Smooth muscle cell (in vitro differentiated cells): ENCODE data around the gene VEPH1. TPM values are rescaled to one million over a fixed set of nuclear protein-coding genes. Genes with fewer than 3 reads are reported as not detected.

Experiments used
- DNase-seq: peaks from one replicate; lab custom pipeline; 2025; ENCODE audit not compliant: unreplicated experiment; lab: John Stamatoyannopoulos, UW
- H2AFZ ChIP-seq: fragments of 200-600 bp; sonication (generic); 2 replicates; pipeline ENCODE4 v1.6.0; 2016; ENCODE audit warnings: antibody characterized with exemption, low read depth, mild to moderate bottlenecking
- H3F3A ChIP-seq: fragments of 200-600 bp; sonication (generic); 2 replicates; pipeline ENCODE4 v1.6.0; 2017; ENCODE audit warnings: antibody characterized with exemption, low read depth
- H3K27ac ChIP-seq: fragments of 200-600 bp; sonication (generic); 2 replicates; pipeline ENCODE4 v1.5.1; 2016; ENCODE audit warnings: low read depth, mild to moderate bottlenecking
- H3K27me3 ChIP-seq: fragments of 200-600 bp; sonication (generic); 2 replicates; pipeline ENCODE4 v1.6.1; 2016; ENCODE audit warnings: low read depth, mild to moderate bottlenecking
- H3K36me3 ChIP-seq: fragments of 200-600 bp; sonication (generic); 2 replicates; pipeline ENCODE4 v1.5.1; 2016; ENCODE audit warnings: low read depth
- H3K4me1 ChIP-seq: fragments of 200-600 bp; sonication (generic); 2 replicates; pipeline ENCODE4 v1.5.1; 2016; ENCODE audit warnings: low read depth
- H3K4me2 ChIP-seq: fragments of 200-600 bp; sonication (generic); 2 replicates; pipeline ENCODE4 v1.6.0; 2016; ENCODE audit warnings: mild to moderate bottlenecking
- H3K4me3 ChIP-seq: fragments of 200-600 bp; sonication (generic); 2 replicates; pipeline ENCODE4 v1.5.1; 2016; ENCODE audit warnings: mild to moderate bottlenecking
- H3K79me2 ChIP-seq: fragments of 200-600 bp; sonication (generic); 2 replicates; pipeline ENCODE4 v1.6.0; 2016; ENCODE audit warnings: low read depth, mild to moderate bottlenecking
- H3K9ac ChIP-seq: fragments of 200-600 bp; sonication (generic); 2 replicates; pipeline ENCODE4 v1.6.0; 2016; ENCODE audit warnings: low read depth
- H3K9me3 ChIP-seq: fragments of 200-600 bp; sonication (generic); replicated peaks from 2 replicates; pipeline ENCODE4 v1.5.1; 2016; ENCODE audit warnings: low read depth
- H4K20me1 ChIP-seq: fragments of 200-600 bp; sonication (generic); 2 replicates; pipeline ENCODE4 v1.6.0; 2016; ENCODE audit warnings: low read depth
- WGBS: methylation state at CpG from one replicate; pipeline ENCODE4 v1.1.7; 2016; ENCODE audit warnings: low lambda C conversion rate; 5-methylcytosine and 5-hydroxymethylcytosine counted together
- polyA plus RNA-seq: library from polyadenylated mRNA; unstranded; fragments of >200 nt; fragmentation: Nextera tagmentation; extraction: Ambion mirVana; gene quantifications from 2 replicates; pipeline ENCODE4 v1.2.1, GENCODE V29; 2016
- total RNA-seq: library from RNA; depleted of rRNA; stranded (reverse); fragments of >200 nt; gene quantifications from 2 replicates; pipeline ENCODE4 v1.2.3, GENCODE V29; 2014
- TF ChIP-seq, protein P1 (sequence below): fragments of 200-600 bp; sonication (generic); IDR thresholded peaks from 2 replicates; pipeline ENCODE4 v1.5.1; 2017; ENCODE audit warnings: borderline replicate concordance, mild to moderate bottlenecking, antibody characterized with exemption; ENCODE audit not compliant: insufficient read depth, poor library complexity, severe bottlenecking

The VEPH1 gene
- total and polyA plus RNA-seq, 2 experiments from 2014 or later = 0.58 to 3.0 TPM

DNA sequence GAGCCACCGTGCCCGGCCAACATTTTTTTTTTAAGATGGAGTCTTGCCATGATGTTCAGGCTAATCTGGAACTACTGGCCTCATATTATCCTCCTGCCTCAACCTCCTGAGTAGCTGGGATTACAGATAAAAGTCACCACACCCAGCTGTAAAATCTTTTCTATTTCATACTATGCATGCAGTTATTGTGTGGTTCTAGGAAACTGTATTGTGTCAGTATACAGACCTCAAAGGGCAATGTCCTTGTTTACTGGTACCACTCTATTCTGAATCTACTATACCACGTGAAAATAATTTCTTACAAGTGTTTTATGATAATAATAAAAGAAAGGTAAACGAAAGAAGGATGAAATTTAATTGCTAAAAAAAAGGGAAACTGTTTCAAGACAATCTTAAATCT lies 190.0 kb downstream of the VEPH1 start:
- H2AFZ ChIP-seq = no peak overlapping the region
- TF ChIP-seq, protein P1, sequence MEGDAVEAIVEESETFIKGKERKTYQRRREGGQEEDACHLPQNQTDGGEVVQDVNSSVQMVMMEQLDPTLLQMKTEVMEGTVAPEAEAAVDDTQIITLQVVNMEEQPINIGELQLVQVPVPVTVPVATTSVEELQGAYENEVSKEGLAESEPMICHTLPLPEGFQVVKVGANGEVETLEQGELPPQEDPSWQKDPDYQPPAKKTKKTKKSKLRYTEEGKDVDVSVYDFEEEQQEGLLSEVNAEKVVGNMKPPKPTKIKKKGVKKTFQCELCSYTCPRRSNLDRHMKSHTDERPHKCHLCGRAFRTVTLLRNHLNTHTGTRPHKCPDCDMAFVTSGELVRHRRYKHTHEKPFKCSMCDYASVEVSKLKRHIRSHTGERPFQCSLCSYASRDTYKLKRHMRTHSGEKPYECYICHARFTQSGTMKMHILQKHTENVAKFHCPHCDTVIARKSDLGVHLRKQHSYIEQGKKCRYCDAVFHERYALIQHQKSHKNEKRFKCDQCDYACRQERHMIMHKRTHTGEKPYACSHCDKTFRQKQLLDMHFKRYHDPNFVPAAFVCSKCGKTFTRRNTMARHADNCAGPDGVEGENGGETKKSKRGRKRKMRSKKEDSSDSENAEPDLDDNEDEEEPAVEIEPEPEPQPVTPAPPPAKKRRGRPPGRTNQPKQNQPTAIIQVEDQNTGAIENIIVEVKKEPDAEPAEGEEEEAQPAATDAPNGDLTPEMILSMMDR = no peak
- H3K27me3 ChIP-seq = no peaks in the 10 kb centered on the region
- no peak overlapping the region for H3K4me3 ChIP-seq
- no peaks in the 10 kb centered on the region for H4K20me1 ChIP-seq
- H3K4me2 ChIP-seq = no peak overlapping the region
- H3F3A ChIP-seq = no peaks in the 10 kb centered on the region
- no peaks in the 10 kb centered on the region for H3K36me3 ChIP-seq
- no peak overlapping the region for H3K27ac ChIP-seq
- no peaks in the 10 kb centered on the region for H3K79me2 ChIP-seq
- no peak overlapping the region for H3K9ac ChIP-seq
- H3K4me1 ChIP-seq = no peaks in the 10 kb centered on the region
- H3K9me3 ChIP-seq = no peaks in the 10 kb centered on the region
- WGBS = 96% methylated on average over 4 of the region's 4 CpGs
- no peak for DNase-seq

DNA sequence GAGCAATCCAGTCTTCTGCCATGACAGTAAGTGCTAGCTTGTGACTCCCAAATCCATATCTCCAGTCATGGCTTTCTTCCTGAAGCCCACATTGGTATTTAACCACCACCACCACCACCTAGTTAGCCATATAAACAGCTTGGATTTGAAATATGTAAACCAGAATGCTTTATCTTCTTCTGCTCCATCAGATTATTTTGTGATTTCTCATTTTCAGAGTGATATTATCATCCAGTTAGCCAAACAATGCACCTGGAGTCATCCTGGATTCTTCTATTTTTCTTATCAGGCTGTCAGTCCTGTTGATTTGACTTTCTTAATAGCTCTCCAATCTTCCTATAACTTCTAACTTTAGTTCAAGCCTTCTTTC lies 190.9 kb downstream of the VEPH1 start:
- H3F3A ChIP-seq = no peaks in the 10 kb centered on the region
- H3K4me3 ChIP-seq = no peak overlapping the region
- no peak overlapping the region for H2AFZ ChIP-seq
- TF ChIP-seq, protein P1 = no peak
- no peaks in the 10 kb centered on the region for H4K20me1 ChIP-seq
- no peaks in the 10 kb centered on the region for H3K79me2 ChIP-seq
- no peaks in the 10 kb centered on the region for H3K9me3 ChIP-seq
- DNase-seq = no peak
- no peak overlapping the region for H3K9ac ChIP-seq
- H3K4me2 ChIP-seq = no peak overlapping the region
- no peaks in the 10 kb centered on the region for H3K27me3 ChIP-seq
- no peak overlapping the region for H3K27ac ChIP-seq
- H3K4me1 ChIP-seq = no peaks in the 10 kb centered on the region
- H3K36me3 ChIP-seq = no peaks in the 10 kb centered on the region

DNA sequence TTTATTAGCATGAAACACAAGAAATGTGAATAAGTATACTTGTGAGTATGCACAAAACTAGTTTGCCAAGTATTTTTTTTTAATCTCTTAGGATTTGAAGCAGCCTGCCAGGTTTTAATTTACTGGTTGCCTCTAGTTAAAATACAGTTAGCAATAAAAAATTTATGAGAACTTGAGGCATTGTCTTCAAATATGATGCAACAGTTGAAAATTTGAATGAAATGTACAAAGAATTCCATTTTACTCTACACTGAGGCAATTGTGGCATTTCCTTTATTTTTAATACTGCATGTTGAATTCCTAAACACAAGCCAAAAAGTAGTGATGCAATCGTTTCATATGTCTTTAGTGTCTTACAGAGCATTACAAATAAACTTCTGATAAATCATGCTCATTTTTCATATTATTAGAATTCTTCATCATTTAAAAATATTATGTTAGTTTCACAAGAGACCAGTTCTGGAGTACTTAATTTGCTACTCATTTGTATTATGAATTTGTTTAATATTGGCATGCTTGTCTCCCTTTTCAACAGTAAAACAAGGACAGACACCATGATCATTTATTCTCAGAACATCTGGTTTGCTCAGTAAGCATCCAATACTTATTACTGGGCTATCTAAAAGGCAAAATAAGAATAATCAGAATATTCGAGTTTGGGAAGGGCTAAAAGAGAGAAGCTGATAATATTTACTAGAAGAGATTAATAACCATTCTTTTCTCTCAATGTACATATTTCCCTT lies 191.4 kb downstream of the VEPH1 start:
- Histone ChIP-seq H3F3A (no peaks in the 10 kb centered on the region), H3K27ac (no peak overlapping the region), H3K36me3 (no peaks in the 10 kb centered on the region), H3K27me3 (no peaks in the 10 kb centered on the region), H2AFZ (no peak overlapping the region), H3K79me2 (no peaks in the 10 kb centered on the region), H3K9ac (no peak overlapping the region), H3K4me3 (no peak overlapping the region), H3K4me1 (no peaks in the 10 kb centered on the region), H3K9me3 (no peaks in the 10 kb centered on the region), H3K4me2 (no peak overlapping the region), H4K20me1 (no peaks in the 10 kb centered on the region)
- TF ChIP-seq, protein P1 = no peak
- 80% methylated on average over 2 of the region's 2 CpGs for WGBS
- DNase-seq = no peak
